Endothelial cell of umbilical vein (primary cell): ENCODE results near the gene OGDH. TPM values are rescaled to one million over a fixed set of nuclear protein-coding genes. Genes with fewer than 3 reads are reported as not detected.

Source experiments
- BruUV-seq: library from RNA; stranded (reverse); fragments of 400-500 nt; replicated peaks from 2 replicates; lab custom pipeline; 2021; lab: Mats Ljungman, UMichigan
- CTCF ChIA-PET: fragments of 300-600, 350-600 bp; sonication (Branson Sonifier 250); formaldehyde crosslinking; loops from one replicate; lab custom pipeline; 2021; ENCODE audit warnings: antibody characterized with exemption, inconsistent platforms; lab: Charles Lee
- POLR2A ChIA-PET: fragments of 300-600, 350-600 bp; sonication (Branson Sonifier 250); formaldehyde crosslinking; loops from one replicate; lab custom pipeline; 2021; ENCODE audit warnings: antibody characterized with exemption, inconsistent platforms; lab: Charles Lee
- DNase-seq: peaks from one replicate; pipeline ENCODE4 v3.0.0-alpha.2; 2011; ENCODE audit warnings: low read depth, low spot score
- FAIRE-seq: peaks from 2 replicates; lab custom pipeline; 2011; peaks lifted over from hg19 to GRCh38; lab: Jason Lieb, UNC
- H2AFZ ChIP-seq: 2 replicates; pipeline ENCODE4 v1.6.0; 2012; ENCODE audit warnings: low read depth, low read length, control low read depth, inconsistent platforms
- H3K27ac ChIP-seq: 2 replicates; pipeline ENCODE4 v1.5.1; 2011; ENCODE audit warnings: low read depth, mild to moderate bottlenecking, control low read depth, low read length, moderate library complexity; ENCODE audit not compliant: insufficient read depth
- H3K27me3 ChIP-seq, 2 experiments: 2 replicates each; pipeline versions ENCODE4 v1.6.0 to v1.6.1; 2011; ENCODE audit warnings: low read length in 2 of 2, mixed read lengths in 1 of 2; ENCODE audit not compliant: control insufficient read depth in 2 of 2, insufficient read depth in 2 of 2
- H3K36me3 ChIP-seq, 2 experiments: 2 replicates in 1 of 2; 3 replicates in 1 of 2; pipeline ENCODE4 v1.5.1; 2011; ENCODE audit warnings: low read length in 2 of 2, mild to moderate bottlenecking in 1 of 2, moderate library complexity in 1 of 2; ENCODE audit not compliant: control insufficient read depth in 2 of 2, insufficient read depth in 2 of 2; ENCODE audit errors: extremely low read depth in 1 of 2
- H3K4me1 ChIP-seq: 3 replicates; pipeline ENCODE4 v1.5.1; 2011; ENCODE audit warnings: mild to moderate bottlenecking, low read length; ENCODE audit not compliant: control insufficient read depth, insufficient read depth; ENCODE audit errors: extremely low read depth
- H3K4me2 ChIP-seq: 2 replicates; pipeline ENCODE4 v1.6.1; 2011; ENCODE audit warnings: low read length, control low read depth, mixed read lengths; ENCODE audit not compliant: insufficient read depth
- H3K4me3 ChIP-seq, 3 experiments: fragments of 200-600 bp in 1 of 3; sonication (generic), shearing (Covaris generic) in 1 of 3; replicated peaks in 1 of 3; 2 replicates each; pipeline ENCODE4 v1.5.1; 2011 to 2016; ENCODE audit warnings: control low read depth in 3 of 3, low read length in 3 of 3, mild to moderate bottlenecking in 2 of 3, inconsistent platforms in 1 of 3, low read depth in 1 of 3, moderate library complexity in 1 of 3; ENCODE audit not compliant: insufficient read depth in 1 of 3
- H3K79me2 ChIP-seq: 2 replicates; pipeline ENCODE4 v1.6.0; 2012; ENCODE audit warnings: low read length, inconsistent platforms; ENCODE audit not compliant: control insufficient read depth, insufficient read depth
- H3K9ac ChIP-seq: replicated peaks from 2 replicates; pipeline ENCODE3; 2011; ENCODE audit warnings: low read length, control low read depth; ENCODE audit not compliant: insufficient read depth; ENCODE audit errors: extremely low read depth
- H3K9me1 ChIP-seq: replicated peaks from 3 replicates; pipeline ENCODE4 v1.6.0; 2011; ENCODE audit warnings: mild to moderate bottlenecking, low read length; ENCODE audit not compliant: control insufficient read depth, insufficient read depth; ENCODE audit errors: extremely low read depth
- H3K9me3 ChIP-seq: replicated peaks from 2 replicates; pipeline ENCODE4 v1.5.1; 2012; ENCODE audit warnings: low read length, inconsistent platforms; ENCODE audit not compliant: control insufficient read depth, insufficient read depth
- H4K20me1 ChIP-seq: replicated peaks from 2 replicates; pipeline ENCODE3; 2011; ENCODE audit warnings: mild to moderate bottlenecking, low read length; ENCODE audit not compliant: control insufficient read depth, insufficient read depth; ENCODE audit errors: extremely low read depth
- CTCF ChIP-seq, 2 donors: IDR thresholded peaks; 1 replicate in 1 of 2; 2 replicates in 1 of 2; pipeline ENCODE4 v1.5.1; 2011; ENCODE audit warnings: low read length in 2 of 2, mild to moderate bottlenecking in 2 of 2, moderate library complexity in 2 of 2, control low read depth in 1 of 2, inconsistent platforms in 1 of 2, low read depth in 1 of 2; ENCODE audit not compliant: insufficient read depth in 1 of 2; ENCODE audit errors: extremely low read depth in 1 of 2
- EZH2 ChIP-seq: IDR thresholded peaks from 2 replicates; pipeline ENCODE4 v1.6.1; 2012; ENCODE audit warnings: borderline replicate concordance, low read depth, mild to moderate bottlenecking, moderate library complexity, low read length, inconsistent platforms; ENCODE audit not compliant: severe bottlenecking
- FOS ChIP-seq: IDR thresholded peaks from 2 replicates; pipeline ENCODE4 v1.6.1; 2011; ENCODE audit warnings: mild to moderate bottlenecking, low read length, moderate library complexity, borderline replicate concordance; ENCODE audit not compliant: insufficient read depth
- GATA2 ChIP-seq: IDR thresholded peaks from 2 replicates; pipeline ENCODE4 v1.7.0; 2011; ENCODE audit warnings: low read depth, mild to moderate bottlenecking, moderate library complexity, mixed read lengths, low read length; ENCODE audit not compliant: insufficient read length, insufficient read depth
- JUN ChIP-seq: IDR thresholded peaks from 2 replicates; pipeline ENCODE4 v1.6.1; 2011; ENCODE audit warnings: borderline replicate concordance, low read depth; ENCODE audit not compliant: insufficient read length, insufficient read depth
- MAX ChIP-seq: IDR thresholded peaks from 2 replicates; pipeline ENCODE4 v1.6.1; 2011; ENCODE audit not compliant: insufficient read depth, insufficient read length
- MYC ChIP-seq: IDR thresholded peaks from one replicate; pipeline ENCODE4 v1.6.1; 2011; ENCODE audit warnings: mild to moderate bottlenecking, low read depth, low read length
- POLR2A ChIP-seq: IDR thresholded peaks from 2 replicates; pipeline ENCODE4 v1.6.1; 2012; ENCODE audit warnings: low read depth, mild to moderate bottlenecking, control low read depth, low read length
- POLR2AphosphoS5 ChIP-seq: IDR thresholded peaks from 2 replicates; pipeline ENCODE4 v1.6.1; 2012; ENCODE audit warnings: low read depth, mild to moderate bottlenecking, control low read depth, low read length, moderate library complexity; ENCODE audit not compliant: insufficient read depth
- dilution Hi-C: fragments of 300-500 bp; cut with MboI; formaldehyde crosslinking; loops from one replicate; pipeline ENCODE4 v1.15.0; 2019; ENCODE audit warnings: low sequenced_read_pairs; ENCODE audit not compliant: extremely low pct_ligation_motif_present
- intact Hi-C: fragments of 100-400 bp; cut with micrococcal nuclease; formaldehyde crosslinking; loops from one replicate; pipeline ENCODE4 v1.10.0; 2022
- polyA plus RNA-seq, 4 experiments: library from polyadenylated mRNA; depleted of rRNA in 3 of 4; stranded (reverse) in 3 of 4; unstranded in 1 of 4; fragments of >200 nt; gene quantifications; 2 replicates each; pipeline versions ENCODE4 v1.2.1 to v1.2.3, GENCODE V29; 2011 to 2012; ENCODE audit warnings: missing spikeins in 1 of 4
- total RNA-seq: library from RNA; stranded (reverse); gene quantifications from 2 replicates; pipeline ENCODE4 v1.2.3, GENCODE V29; 2021

OGDH gene
- total and polyA plus RNA-seq, 2 donors (not counting 3 experiments of a cell fraction or from before 2014, with no cell fraction given): 88.9 to 92.9 TPM

GRCh38 chr7:44652535-44652934, 46.1 kb downstream of the OGDH start:
- TF ChIP-seq EZH2 (no peak), MYC (no peak), POLR2AphosphoS5 (no peak), GATA2 (no peak), JUN (no peak), POLR2A (no peak), FOS (no peak)

GRCh38 chr7:44654255-44654796, 47.9 kb downstream of the OGDH start:
- Histone ChIP-seq H4K20me1 (no peaks in the 10 kb centered on the region), H3K9ac (no peak overlapping the region), H3K27me3 (no peaks in the 10 kb centered on the region), H3K9me3 (no peaks in the 10 kb centered on the region), H3K9me1 (no peaks in the 10 kb centered on the region), H3K4me1 (no peaks in the 10 kb centered on the region), H3K79me2 (no peaks in the 10 kb centered on the region), H3K4me2 (no peak overlapping the region), H2AFZ (no peak overlapping the region), H3K4me3 (no peak overlapping the region), H3K27ac (no peak overlapping the region), H3K36me3 (peaks cover 0 to 3% of the 10 kb centered on the region in 2 experiments)
- ChIA-PET POLR2A (no interaction called here), CTCF (no interaction called here)
- intact Hi-C loops (no loop called here), dilution Hi-C loops (no loop called here)
- BruUV-seq: no TSS peak
- TF ChIP-seq GATA2 (no peak), FOS (no peak), JUN (no peak), MAX (no peak), EZH2 (no peak), POLR2A (no peak), CTCF (IDR thresholded peaks at IDR 0.05; ENCODE audit: extremely low read depth in 1 of 2, insufficient read depth in 1 of 2, low read depth in 1 of 2, low read length in 2 of 2) (no peak), POLR2AphosphoS5 (no peak), MYC (no peak)
- DNase-seq (no peak), FAIRE-seq (no peak)

More at GRCh38 chr7:44652535-44652934, 46.1 kb downstream of the OGDH start:
- Histone ChIP-seq H3K27ac (no peak overlapping the region), H3K79me2 (no peaks in the 10 kb centered on the region), H3K4me3 (no peak overlapping the region), H3K9me3 (no peaks in the 10 kb centered on the region), H3K9ac (no peak overlapping the region), H3K36me3 (peaks cover 0 to 8% of the 10 kb centered on the region in 2 experiments), H3K4me1 (no peaks in the 10 kb centered on the region), H4K20me1 (no peaks in the 10 kb centered on the region), H3K9me1 (no peaks in the 10 kb centered on the region), H2AFZ (no peak overlapping the region), H3K4me2 (no peak overlapping the region), H3K27me3 (no peaks in the 10 kb centered on the region)
- FAIRE-seq: no peak
- dilution Hi-C loops (no loop called here), intact Hi-C loops (no loop called here)
- no peak for DNase-seq
- ChIA-PET POLR2A (no interaction called here), CTCF (no interaction called here)
- no TSS peak for BruUV-seq
